Endothelial cell of umbilical vein (primary cell): ENCODE data around the gene SV2C. TPM values are rescaled to one million over a fixed set of nuclear protein-coding genes. Genes with fewer than 3 reads are reported as not detected.
A peak's percentile ranks its signal among the peaks of the same experiment; 100 is the strongest.

Experiments used
- BruUV-seq: library from RNA; stranded (reverse); fragments of 400-500 nt; replicated peaks from 2 replicates; lab custom pipeline; 2021; lab: Mats Ljungman, UMichigan
- CTCF ChIA-PET: fragments of 300-600, 350-600 bp; sonication (Branson Sonifier 250); formaldehyde crosslinking; loops from one replicate; lab custom pipeline; 2021; ENCODE audit warnings: antibody characterized with exemption, inconsistent platforms; lab: Charles Lee
- POLR2A ChIA-PET: fragments of 300-600, 350-600 bp; sonication (Branson Sonifier 250); formaldehyde crosslinking; loops from one replicate; lab custom pipeline; 2021; ENCODE audit warnings: antibody characterized with exemption, inconsistent platforms; lab: Charles Lee
- DNase-seq: peaks from one replicate; pipeline ENCODE4 v3.0.0-alpha.2; 2011; ENCODE audit warnings: low read depth, low spot score
- FAIRE-seq: peaks from 2 replicates; lab custom pipeline; 2011; peaks lifted over from hg19 to GRCh38; lab: Jason Lieb, UNC
- H2AFZ ChIP-seq: 2 replicates; pipeline ENCODE4 v1.6.0; 2012; ENCODE audit warnings: low read depth, low read length, control low read depth, inconsistent platforms
- H3K27ac ChIP-seq: 2 replicates; pipeline ENCODE4 v1.5.1; 2011; ENCODE audit warnings: low read depth, mild to moderate bottlenecking, control low read depth, low read length, moderate library complexity; ENCODE audit not compliant: insufficient read depth
- H3K27me3 ChIP-seq, 2 experiments: 2 replicates each; pipeline versions ENCODE4 v1.6.0 to v1.6.1; 2011; ENCODE audit warnings: low read length in 2 of 2, mixed read lengths in 1 of 2; ENCODE audit not compliant: control insufficient read depth in 2 of 2, insufficient read depth in 2 of 2
- H3K36me3 ChIP-seq, 2 experiments: 2 replicates in 1 of 2; 3 replicates in 1 of 2; pipeline ENCODE4 v1.5.1; 2011; ENCODE audit warnings: low read length in 2 of 2, mild to moderate bottlenecking in 1 of 2, moderate library complexity in 1 of 2; ENCODE audit not compliant: control insufficient read depth in 2 of 2, insufficient read depth in 2 of 2; ENCODE audit errors: extremely low read depth in 1 of 2
- H3K4me1 ChIP-seq: 3 replicates; pipeline ENCODE4 v1.5.1; 2011; ENCODE audit warnings: mild to moderate bottlenecking, low read length; ENCODE audit not compliant: control insufficient read depth, insufficient read depth; ENCODE audit errors: extremely low read depth
- H3K4me2 ChIP-seq: 2 replicates; pipeline ENCODE4 v1.6.1; 2011; ENCODE audit warnings: low read length, control low read depth, mixed read lengths; ENCODE audit not compliant: insufficient read depth
- H3K4me3 ChIP-seq, 3 experiments: fragments of 200-600 bp in 1 of 3; sonication (generic), shearing (Covaris generic) in 1 of 3; replicated peaks in 1 of 3; 2 replicates each; pipeline ENCODE4 v1.5.1; 2011 to 2016; ENCODE audit warnings: control low read depth in 3 of 3, low read length in 3 of 3, mild to moderate bottlenecking in 2 of 3, inconsistent platforms in 1 of 3, low read depth in 1 of 3, moderate library complexity in 1 of 3; ENCODE audit not compliant: insufficient read depth in 1 of 3
- H3K79me2 ChIP-seq: 2 replicates; pipeline ENCODE4 v1.6.0; 2012; ENCODE audit warnings: low read length, inconsistent platforms; ENCODE audit not compliant: control insufficient read depth, insufficient read depth
- H3K9ac ChIP-seq: replicated peaks from 2 replicates; pipeline ENCODE3; 2011; ENCODE audit warnings: low read length, control low read depth; ENCODE audit not compliant: insufficient read depth; ENCODE audit errors: extremely low read depth
- H3K9me1 ChIP-seq: replicated peaks from 3 replicates; pipeline ENCODE4 v1.6.0; 2011; ENCODE audit warnings: mild to moderate bottlenecking, low read length; ENCODE audit not compliant: control insufficient read depth, insufficient read depth; ENCODE audit errors: extremely low read depth
- H3K9me3 ChIP-seq: replicated peaks from 2 replicates; pipeline ENCODE4 v1.5.1; 2012; ENCODE audit warnings: low read length, inconsistent platforms; ENCODE audit not compliant: control insufficient read depth, insufficient read depth
- H4K20me1 ChIP-seq: replicated peaks from 2 replicates; pipeline ENCODE3; 2011; ENCODE audit warnings: mild to moderate bottlenecking, low read length; ENCODE audit not compliant: control insufficient read depth, insufficient read depth; ENCODE audit errors: extremely low read depth
- EZH2 ChIP-seq: IDR thresholded peaks from 2 replicates; pipeline ENCODE4 v1.6.1; 2012; ENCODE audit warnings: borderline replicate concordance, low read depth, mild to moderate bottlenecking, moderate library complexity, low read length, inconsistent platforms; ENCODE audit not compliant: severe bottlenecking
- FOS ChIP-seq: IDR thresholded peaks from 2 replicates; pipeline ENCODE4 v1.6.1; 2011; ENCODE audit warnings: mild to moderate bottlenecking, low read length, moderate library complexity, borderline replicate concordance; ENCODE audit not compliant: insufficient read depth
- GATA2 ChIP-seq: IDR thresholded peaks from 2 replicates; pipeline ENCODE4 v1.7.0; 2011; ENCODE audit warnings: low read depth, mild to moderate bottlenecking, moderate library complexity, mixed read lengths, low read length; ENCODE audit not compliant: insufficient read length, insufficient read depth
- JUN ChIP-seq: IDR thresholded peaks from 2 replicates; pipeline ENCODE4 v1.6.1; 2011; ENCODE audit warnings: borderline replicate concordance, low read depth; ENCODE audit not compliant: insufficient read length, insufficient read depth
- MYC ChIP-seq: IDR thresholded peaks from one replicate; pipeline ENCODE4 v1.6.1; 2011; ENCODE audit warnings: mild to moderate bottlenecking, low read depth, low read length
- POLR2A ChIP-seq: IDR thresholded peaks from 2 replicates; pipeline ENCODE4 v1.6.1; 2012; ENCODE audit warnings: low read depth, mild to moderate bottlenecking, control low read depth, low read length
- POLR2AphosphoS5 ChIP-seq: IDR thresholded peaks from 2 replicates; pipeline ENCODE4 v1.6.1; 2012; ENCODE audit warnings: low read depth, mild to moderate bottlenecking, control low read depth, low read length, moderate library complexity; ENCODE audit not compliant: insufficient read depth
- dilution Hi-C: fragments of 300-500 bp; cut with MboI; formaldehyde crosslinking; loops from one replicate; pipeline ENCODE4 v1.15.0; 2019; ENCODE audit warnings: low sequenced_read_pairs; ENCODE audit not compliant: extremely low pct_ligation_motif_present
- intact Hi-C: fragments of 100-400 bp; cut with micrococcal nuclease; formaldehyde crosslinking; loops from one replicate; pipeline ENCODE4 v1.10.0; 2022
- polyA plus RNA-seq, 4 experiments: library from polyadenylated mRNA; depleted of rRNA in 3 of 4; stranded (reverse) in 3 of 4; unstranded in 1 of 4; fragments of >200 nt; gene quantifications; 2 replicates each; pipeline versions ENCODE4 v1.2.1 to v1.2.3, GENCODE V29; 2011 to 2012; ENCODE audit warnings: missing spikeins in 1 of 4
- total RNA-seq: library from RNA; stranded (reverse); gene quantifications from 2 replicates; pipeline ENCODE4 v1.2.3, GENCODE V29; 2021
- TF ChIP-seq, protein P1 (sequence below), 2 donors: IDR thresholded peaks; 1 replicate in 1 of 2; 2 replicates in 1 of 2; pipeline ENCODE4 v1.5.1; 2011; ENCODE audit warnings: low read length in 2 of 2, mild to moderate bottlenecking in 2 of 2, moderate library complexity in 2 of 2, control low read depth in 1 of 2, inconsistent platforms in 1 of 2, low read depth in 1 of 2; ENCODE audit not compliant: insufficient read depth in 1 of 2; ENCODE audit errors: extremely low read depth in 1 of 2
- TF ChIP-seq, protein P2 (sequence below): IDR thresholded peaks from 2 replicates; pipeline ENCODE4 v1.6.1; 2011; ENCODE audit not compliant: insufficient read depth, insufficient read length

Gene SV2C
- total and polyA plus RNA-seq, 2 donors (not counting 3 experiments of a cell fraction or from before 2014, with no cell fraction given), result not detected

DNA sequence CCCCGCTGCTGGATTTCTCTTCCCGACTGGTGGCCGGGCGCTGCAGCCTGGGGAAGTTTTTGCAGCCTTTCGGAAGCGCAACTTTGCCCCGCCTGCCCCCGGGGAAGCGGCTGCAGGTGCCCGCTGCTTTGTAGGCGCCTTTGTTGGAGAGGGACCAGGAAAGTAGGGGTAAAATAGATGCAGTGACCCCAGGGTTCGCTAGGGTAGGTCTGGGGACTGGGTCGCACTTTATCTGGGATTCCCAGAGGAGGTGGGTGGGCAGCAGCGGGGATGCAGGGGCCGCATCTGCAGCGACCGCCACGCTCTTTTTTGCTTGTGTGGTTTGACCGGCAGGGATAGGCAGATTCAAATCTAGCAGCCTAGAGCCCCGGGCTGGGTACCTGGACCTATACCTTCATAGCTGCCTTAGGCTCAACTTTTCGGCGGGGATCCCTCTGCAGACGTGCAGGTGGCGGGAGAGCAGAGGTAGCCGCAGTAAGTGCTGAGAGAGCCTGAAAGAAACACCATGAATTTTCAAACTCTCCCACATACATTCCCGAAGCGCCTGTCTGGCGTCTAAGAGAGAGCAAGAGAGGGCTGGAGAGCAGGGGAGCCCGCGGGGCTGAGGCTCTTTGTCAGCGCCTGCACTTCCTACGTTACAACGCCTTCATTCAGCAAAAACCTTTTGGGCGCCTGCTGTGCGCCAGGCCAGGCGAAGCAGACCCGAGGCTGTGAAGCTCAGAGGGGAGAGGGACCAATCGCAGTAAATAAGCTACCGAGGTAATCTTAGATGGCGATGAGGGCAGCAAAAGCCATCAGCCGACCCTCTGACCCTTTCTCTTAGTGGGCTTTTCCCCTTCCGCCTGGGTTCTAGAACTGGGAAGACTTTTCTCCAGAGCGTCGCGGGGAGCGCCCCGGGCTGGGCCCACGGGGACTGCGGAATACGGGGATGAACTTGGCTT lies 642 bp downstream of the SV2C start:
- Histone ChIP-seq H3K79me2 (no peaks in the 10 kb centered on the region), H3K27me3 (peaks cover 47 to 70% of the 10 kb centered on the region in 2 experiments), H3K9ac (no peak overlapping the region), H3K9me1 (no peaks in the 10 kb centered on the region), H2AFZ (no peak overlapping the region), H3K4me2 (no peak overlapping the region), H3K4me3 (no peak overlapping the region), H3K4me1 (no peaks in the 10 kb centered on the region), H3K9me3 (no peaks in the 10 kb centered on the region), H3K27ac (no peak overlapping the region), H4K20me1 (no peaks in the 10 kb centered on the region), H3K36me3 (no peaks in the 10 kb centered on the region)
- POLR2A ChIA-PET, result no interaction called here
- DNase-seq, result no peak
- CTCF ChIA-PET, result interaction anchor here (1.9 kb wide), 1 partner anchor 91 kb away, joined by 6 read pairs; no protein-coding TSS in a partner anchor
- no TSS peak for BruUV-seq
- FAIRE-seq, result no peak
- TF ChIP-seq EZH2, result peak; percentile 89
- no peak for TF ChIP-seq JUN
- intact Hi-C loops (no loop called here), dilution Hi-C loops (no loop called here)

DNA sequence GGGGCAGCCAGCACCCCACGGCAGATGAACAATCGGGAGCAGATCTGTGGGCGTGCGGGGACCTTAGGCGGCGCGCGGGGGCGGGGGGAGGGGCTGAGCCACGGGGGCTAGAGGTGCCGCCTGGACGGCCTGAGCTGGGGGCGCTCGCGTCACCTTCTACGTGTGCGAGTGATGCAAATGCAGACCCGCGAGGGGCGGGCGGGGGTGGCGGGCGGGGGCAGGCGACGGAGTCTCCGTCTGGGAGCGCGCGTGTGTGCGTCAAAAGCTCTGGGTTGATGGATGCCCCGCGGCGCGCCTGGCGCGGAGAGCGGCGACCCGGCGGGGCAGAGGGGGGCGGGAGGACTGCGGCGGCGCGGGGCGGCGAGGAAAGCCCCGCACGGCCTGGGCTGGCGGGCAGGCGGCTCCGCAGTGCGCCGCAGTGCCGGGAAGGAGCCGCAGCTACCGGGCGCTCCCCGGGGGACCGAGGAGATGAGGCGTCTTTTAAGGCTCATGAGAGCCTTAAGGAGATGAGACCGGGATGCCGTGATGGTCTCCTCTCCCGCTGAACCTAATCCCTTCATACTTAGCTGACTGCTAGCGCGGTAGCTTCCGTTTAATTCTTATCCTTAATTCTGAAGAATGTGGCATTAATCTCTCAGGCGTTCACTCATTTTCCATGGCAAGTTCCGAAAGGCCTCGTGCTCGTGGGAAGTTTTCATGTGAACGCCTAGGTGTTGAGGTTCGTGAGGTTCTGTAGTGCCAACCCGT lies 1.5 kb downstream of the SV2C start:
- no peak overlapping the region for H3K9ac ChIP-seq
- no peaks in the 10 kb centered on the region for H4K20me1 ChIP-seq
- no peaks in the 10 kb centered on the region for H3K36me3 ChIP-seq
- no TSS peak for BruUV-seq
- H3K79me2 ChIP-seq, result no peaks in the 10 kb centered on the region
- no peak for FAIRE-seq
- peaks cover 47 to 70% of the 10 kb centered on the region in 2 experiments for H3K27me3 ChIP-seq
- no peak overlapping the region for H2AFZ ChIP-seq
- CTCF ChIA-PET, result interaction anchor here (1.9 kb wide), 1 partner anchor 90 kb away, joined by 6 read pairs; no protein-coding TSS in a partner anchor
- TF ChIP-seq EZH2, result no peak
- TF ChIP-seq POLR2A, result no peak
- no peak for TF ChIP-seq GATA2
- no peak for TF ChIP-seq POLR2AphosphoS5
- TF ChIP-seq MYC, result no peak
- TF ChIP-seq FOS, result no peak
- TF ChIP-seq, protein P1, sequence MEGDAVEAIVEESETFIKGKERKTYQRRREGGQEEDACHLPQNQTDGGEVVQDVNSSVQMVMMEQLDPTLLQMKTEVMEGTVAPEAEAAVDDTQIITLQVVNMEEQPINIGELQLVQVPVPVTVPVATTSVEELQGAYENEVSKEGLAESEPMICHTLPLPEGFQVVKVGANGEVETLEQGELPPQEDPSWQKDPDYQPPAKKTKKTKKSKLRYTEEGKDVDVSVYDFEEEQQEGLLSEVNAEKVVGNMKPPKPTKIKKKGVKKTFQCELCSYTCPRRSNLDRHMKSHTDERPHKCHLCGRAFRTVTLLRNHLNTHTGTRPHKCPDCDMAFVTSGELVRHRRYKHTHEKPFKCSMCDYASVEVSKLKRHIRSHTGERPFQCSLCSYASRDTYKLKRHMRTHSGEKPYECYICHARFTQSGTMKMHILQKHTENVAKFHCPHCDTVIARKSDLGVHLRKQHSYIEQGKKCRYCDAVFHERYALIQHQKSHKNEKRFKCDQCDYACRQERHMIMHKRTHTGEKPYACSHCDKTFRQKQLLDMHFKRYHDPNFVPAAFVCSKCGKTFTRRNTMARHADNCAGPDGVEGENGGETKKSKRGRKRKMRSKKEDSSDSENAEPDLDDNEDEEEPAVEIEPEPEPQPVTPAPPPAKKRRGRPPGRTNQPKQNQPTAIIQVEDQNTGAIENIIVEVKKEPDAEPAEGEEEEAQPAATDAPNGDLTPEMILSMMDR (IDR thresholded peaks at IDR 0.05; ENCODE audit: extremely low read depth in 1 of 2, insufficient read depth in 1 of 2, low read depth in 1 of 2, low read length in 2 of 2), result no peak
- TF ChIP-seq, protein P2, sequence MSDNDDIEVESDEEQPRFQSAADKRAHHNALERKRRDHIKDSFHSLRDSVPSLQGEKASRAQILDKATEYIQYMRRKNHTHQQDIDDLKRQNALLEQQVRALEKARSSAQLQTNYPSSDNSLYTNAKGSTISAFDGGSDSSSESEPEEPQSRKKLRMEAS, result no peak
- no peak for TF ChIP-seq JUN
- no peak overlapping the region for H3K4me3 ChIP-seq
- no peak for DNase-seq
- no peaks in the 10 kb centered on the region for H3K9me1 ChIP-seq
- dilution Hi-C loops (no loop called here), intact Hi-C loops (no loop called here)
- H3K4me1 ChIP-seq, result no peaks in the 10 kb centered on the region
- no peak overlapping the region for H3K4me2 ChIP-seq
- H3K27ac ChIP-seq, result no peak overlapping the region
- H3K9me3 ChIP-seq, result no peaks in the 10 kb centered on the region
- POLR2A ChIA-PET, result no interaction called here
